Coronary artery (tissue), 2 donors: ENCODE data around the gene C11orf68.

ENCODE experiments used
- DNase-seq: peaks from one replicate; pipeline ENCODE4 v3.0.0-alpha.2; 2017; ENCODE audit warnings: low spot score
- H3K27ac ChIP-seq, 2 donors: fragments of 200-600 bp; sonication (generic); one replicate each; pipeline ENCODE4 v1.5.1; 2016 to 2019
- H3K4me3 ChIP-seq: fragments of 200-600 bp; sonication (generic); 2 replicates; pipeline ENCODE4 v1.5.1; 2016; ENCODE audit warnings: mild to moderate bottlenecking, moderate library complexity
- CTCF ChIP-seq: fragments of 200-600 bp; sonication (generic); IDR thresholded peaks from one replicate; pipeline ENCODE4 v1.5.1; 2019; ENCODE audit warnings: antibody characterized with exemption

Gene C11orf68

GRCh38 chr11:65947603-65948125 lies 28.8 kb upstream of the C11orf68 start:
- Histone ChIP-seq H3K4me3 (no peak overlapping the region), H3K27ac (no peak overlapping the region)
- no peak for DNase-seq
- no peak for TF ChIP-seq CTCF

GRCh38 chr11:65947133-65947532 lies 28.3 kb upstream of the C11orf68 start:
- Histone ChIP-seq H3K27ac (no peak overlapping the region), H3K4me3 (no peak overlapping the region)
- TF ChIP-seq CTCF: no peak
- no peak for DNase-seq

GRCh38 chr11:65946655-65947054 lies 27.8 kb upstream of the C11orf68 start:
- TF ChIP-seq CTCF: no peak
- Histone ChIP-seq H3K27ac (no peak overlapping the region), H3K4me3 (no peak overlapping the region)
- DNase-seq: no peak

GRCh38 chr11:65945941-65946558 lies 27.2 kb upstream of the C11orf68 start:
- Histone ChIP-seq H3K4me3 (no peak overlapping the region), H3K27ac (no peak overlapping the region)
- TF ChIP-seq CTCF: no peak
- no peak for DNase-seq

- no peak within 1 kb of the TSS for H3K27ac ChIP-seq
- H3K4me3 ChIP-seq: no peak within 1 kb of the TSS
- no peak for TF ChIP-seq CTCF
- DNase-seq: no peak
Measured at GRCh38 chr11:65945430-65945911, 26.6 kb upstream of the C11orf68 start, which contains the start of gene TSGA10IP. TSGA10IP (plus strand) TSS chr11:65945480; CDS start chr11:65945676, 196 bp downstream.

- Histone ChIP-seq H3K27ac (no peak overlapping the region), H3K4me3 (no peak overlapping the region)
- no peak for DNase-seq
- TF ChIP-seq CTCF: no peak
Measured at GRCh38 chr11:65944767-65945166, 25.9 kb upstream of the C11orf68 start.

GRCh38 chr11:65944191-65944590 lies 25.3 kb upstream of the C11orf68 start:
- no peak overlapping the region for H3K27ac ChIP-seq
- DNase-seq: no peak
- no peak for TF ChIP-seq CTCF

More at GRCh38 chr11:65944191-65944590, 25.3 kb upstream of the C11orf68 start:
- H3K4me3 ChIP-seq: no peak overlapping the region
